Measurements from ENCODE around the gene TEAD1.

Gene TEAD1

DNA sequence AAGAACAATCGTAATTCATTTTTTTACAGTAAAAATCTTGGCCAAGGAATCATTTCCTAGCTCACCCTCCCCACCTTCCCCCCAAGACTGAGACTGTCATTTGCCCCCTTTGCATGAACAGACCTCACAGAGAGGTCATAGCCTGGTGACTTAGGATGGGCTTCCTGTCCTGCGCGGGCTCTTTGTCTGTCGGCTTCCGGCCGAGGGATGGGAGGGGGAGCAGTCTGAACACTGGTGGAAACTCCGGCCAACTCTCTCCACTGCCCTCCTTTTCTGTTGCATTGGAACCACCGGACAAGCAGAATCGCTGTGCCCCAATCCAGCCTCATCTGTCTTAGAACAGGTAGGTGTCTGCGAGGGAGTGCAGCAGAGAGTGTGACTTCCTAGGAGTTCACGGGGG, 41.7 kb downstream of the TEAD1 start:
- no peak for DNase-seq

- no peak for DNase-seq
Observed at GRCh38 chr11:12716816-12717215, 42.6 kb downstream of the TEAD1 start.

DNA sequence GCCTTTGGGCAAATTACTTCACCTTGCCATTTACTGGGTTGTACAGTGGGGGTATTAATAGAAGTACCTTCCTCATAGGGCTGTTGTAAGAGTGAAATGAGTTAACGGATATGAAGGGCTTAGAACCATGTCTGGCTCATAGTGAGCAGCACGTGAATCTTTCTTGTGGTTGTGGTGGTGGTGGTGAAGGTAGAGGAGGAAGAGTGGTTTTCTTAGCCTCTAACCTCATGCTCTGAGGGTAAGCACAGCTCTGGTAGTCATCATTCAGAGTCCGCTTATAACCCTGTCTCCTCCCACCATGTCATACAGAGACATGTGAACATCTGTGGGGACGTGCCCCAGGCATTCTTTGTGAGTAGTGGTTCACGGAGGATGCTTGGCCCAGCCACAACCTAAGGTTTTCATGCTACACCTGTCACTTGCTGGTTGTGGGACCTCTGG, 43.6 kb downstream of the TEAD1 start:
- no peak for DNase-seq

DNA sequence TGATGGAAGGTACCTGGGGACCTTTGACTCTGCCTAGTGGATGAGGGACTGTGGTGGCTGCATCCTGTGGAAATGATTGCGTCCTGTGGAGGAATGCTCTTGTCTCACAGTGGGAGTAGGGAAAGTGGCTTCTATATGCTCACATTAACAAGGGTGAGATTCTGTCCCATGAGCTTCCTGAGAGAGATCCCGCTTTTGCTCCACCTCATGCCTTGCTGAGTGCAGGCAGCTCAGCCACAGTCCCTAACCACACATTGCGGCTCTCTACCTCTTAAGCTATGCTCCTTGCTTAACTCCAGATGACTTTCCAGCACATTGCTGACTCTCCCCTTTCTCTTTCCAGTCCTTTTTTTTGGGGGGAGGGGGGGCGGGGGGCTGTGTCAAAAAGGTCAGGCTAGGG, 45.0 kb downstream of the TEAD1 start:
- DNase-seq, result no peak

DNA sequence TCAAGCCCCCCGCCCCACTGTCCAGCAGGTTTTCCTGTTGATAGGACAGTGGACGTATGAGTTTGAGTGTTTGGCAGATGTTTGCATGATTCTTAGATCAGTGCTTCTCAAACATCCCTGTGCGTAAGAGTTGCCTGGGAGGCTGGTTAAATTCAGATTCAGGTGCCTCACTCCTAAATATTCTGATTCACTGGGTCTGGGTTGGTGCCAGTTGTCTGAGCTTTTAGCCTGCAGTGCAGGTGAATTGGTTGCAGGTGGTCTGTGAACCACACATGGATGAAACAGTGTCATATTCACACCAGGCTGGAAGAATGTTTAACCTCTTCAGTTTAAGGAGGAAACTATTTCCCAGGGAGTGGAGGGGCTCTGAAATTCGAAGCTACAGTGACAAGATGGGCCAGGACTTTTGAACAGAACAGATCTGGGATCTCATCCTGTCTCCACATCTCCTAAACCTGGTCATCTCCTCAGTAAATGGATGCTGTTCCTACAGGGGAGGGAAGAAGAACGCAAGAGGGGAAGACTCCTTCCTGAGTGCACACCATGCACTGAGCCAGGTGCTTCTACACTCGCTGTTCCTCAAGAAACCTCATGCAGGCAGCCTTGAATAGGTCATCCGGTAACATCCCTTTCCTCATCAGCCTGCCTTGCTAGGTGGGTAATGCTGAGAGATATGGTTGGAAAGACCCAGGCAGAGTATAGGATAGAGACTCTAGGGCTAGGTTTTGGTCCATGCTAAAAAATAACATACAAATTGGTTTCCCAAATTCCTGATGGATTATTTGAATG, 47.8 kb downstream of the TEAD1 start:
- no peak for DNase-seq

- DNase-seq, result no peak
Observed at GRCh38 chr11:12723421-12724300, 49.4 kb downstream of the TEAD1 start.

GRCh38 chr11:12724301-12725054, 50.3 kb downstream of the TEAD1 start:
- DNase-seq, result no peak

GRCh38 chr11:12725055-12725862, 51.0 kb downstream of the TEAD1 start:
- no peak for DNase-seq

DNA sequence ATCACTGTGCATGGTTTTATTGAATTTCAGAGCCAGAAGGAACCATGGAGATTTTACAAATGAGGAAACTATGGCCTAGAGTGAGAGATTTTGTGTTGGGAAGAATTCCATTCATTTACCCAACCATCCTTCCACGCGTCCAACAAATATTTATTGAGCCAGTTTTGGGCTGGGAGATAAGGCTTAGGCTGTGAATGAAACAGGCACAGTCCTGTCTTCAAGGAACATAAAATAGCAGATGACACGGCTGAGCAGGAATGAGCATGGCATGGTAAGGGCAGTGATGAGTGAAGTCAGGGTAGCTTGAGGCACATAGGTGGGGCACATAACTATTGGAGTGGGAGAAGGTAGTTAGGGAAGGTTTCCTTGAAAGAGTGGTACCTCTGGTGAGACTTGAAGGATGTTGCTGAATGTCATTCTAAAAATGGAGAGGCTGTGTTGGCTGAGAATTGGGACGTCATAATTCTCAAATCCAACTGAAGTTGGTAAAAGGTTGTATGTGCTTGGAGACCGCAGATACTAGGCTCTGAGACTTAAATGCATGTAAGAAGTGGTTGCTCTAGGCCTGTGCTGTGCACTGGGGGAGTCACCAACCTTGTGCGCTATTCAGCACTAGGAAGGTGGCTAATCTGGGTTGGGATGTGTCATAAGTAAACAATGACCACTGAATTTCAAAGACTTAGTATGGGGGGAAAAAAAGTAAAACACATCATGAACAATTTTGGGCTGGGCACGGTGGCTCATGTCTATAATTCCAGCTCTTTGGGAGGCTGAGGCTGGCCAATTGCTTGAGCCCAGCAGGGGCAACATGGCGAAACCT, 51.9 kb downstream of the TEAD1 start:
- DNase-seq, result no peak

DNA sequence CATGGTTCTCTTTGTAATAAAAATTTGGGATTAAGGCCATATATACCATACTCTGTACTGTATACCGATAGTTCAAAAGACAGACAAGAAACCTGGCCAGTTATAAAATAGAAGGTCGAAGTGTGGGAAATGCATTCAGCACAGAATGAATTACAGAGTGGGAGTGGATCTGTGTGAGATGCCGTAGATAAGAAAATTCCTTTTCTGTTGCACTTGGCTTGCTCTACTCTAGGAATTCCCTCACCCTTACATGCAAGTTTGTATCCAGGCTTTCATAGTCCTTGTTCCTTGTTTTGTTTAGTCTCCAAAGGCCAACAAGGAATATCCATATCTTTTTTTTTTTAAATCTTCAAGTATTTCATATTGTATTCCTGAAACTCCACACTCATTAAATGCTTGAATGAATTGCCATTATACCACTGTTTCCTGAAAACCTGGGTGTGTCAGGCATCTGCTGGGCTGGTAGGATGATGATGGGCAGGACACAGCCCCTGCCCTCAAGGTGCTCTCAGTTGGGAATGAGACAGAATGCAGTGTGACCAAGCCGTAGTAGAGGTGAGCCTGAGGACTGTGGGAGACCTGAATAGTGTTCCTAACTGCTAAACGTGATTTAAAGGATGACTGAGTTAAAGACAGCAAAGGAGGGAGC, 53.5 kb downstream of the TEAD1 start:
- no peak for DNase-seq

- DNase-seq, result no peak
Observed at GRCh38 chr11:12728417-12728816, 54.2 kb downstream of the TEAD1 start.

DNA sequence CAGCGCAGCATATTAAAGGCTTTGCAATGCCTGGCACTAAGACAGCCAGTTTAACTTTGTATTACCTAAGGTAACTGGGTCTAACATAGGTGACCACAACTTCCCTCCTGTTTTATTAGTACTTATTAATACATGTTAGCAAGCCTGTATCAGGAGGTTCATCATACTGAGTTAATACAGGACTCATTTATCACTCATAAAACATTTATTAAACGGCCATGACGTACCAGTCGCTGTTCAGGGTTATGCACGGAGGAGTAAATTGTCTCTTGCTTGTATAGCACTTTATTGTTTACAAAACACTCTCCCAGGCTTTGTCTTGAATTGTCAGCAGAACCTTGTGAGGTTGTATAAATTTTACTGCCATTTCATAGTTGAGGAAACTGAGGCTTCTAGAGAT, 55.7 kb downstream of the TEAD1 start:
- DNase-seq, result no peak

GRCh38 chr11:12731841-12732336, 57.7 kb downstream of the TEAD1 start:
- no peak for DNase-seq

GRCh38 chr11:12733091-12733490, 58.9 kb downstream of the TEAD1 start:
- DNase-seq, result no peak

DNA sequence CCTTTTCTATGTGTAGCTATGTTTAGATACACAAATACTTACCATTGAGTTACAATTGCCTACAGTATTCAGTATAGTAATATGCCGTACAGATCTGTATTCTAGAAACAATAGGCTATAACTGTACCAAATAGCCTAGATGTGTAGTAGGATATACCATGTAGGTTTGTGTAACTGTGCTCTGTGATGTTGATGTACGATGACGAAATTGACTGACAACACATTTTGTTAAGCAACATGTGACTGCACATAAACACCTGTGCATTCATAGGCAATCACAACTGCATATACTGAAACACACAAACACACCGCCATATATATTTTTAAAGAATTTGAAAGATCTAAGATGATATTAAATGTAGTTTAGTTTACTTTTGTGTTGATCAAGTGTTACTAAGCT, 60.4 kb downstream of the TEAD1 start:
- DNase-seq, result no peak

DNA sequence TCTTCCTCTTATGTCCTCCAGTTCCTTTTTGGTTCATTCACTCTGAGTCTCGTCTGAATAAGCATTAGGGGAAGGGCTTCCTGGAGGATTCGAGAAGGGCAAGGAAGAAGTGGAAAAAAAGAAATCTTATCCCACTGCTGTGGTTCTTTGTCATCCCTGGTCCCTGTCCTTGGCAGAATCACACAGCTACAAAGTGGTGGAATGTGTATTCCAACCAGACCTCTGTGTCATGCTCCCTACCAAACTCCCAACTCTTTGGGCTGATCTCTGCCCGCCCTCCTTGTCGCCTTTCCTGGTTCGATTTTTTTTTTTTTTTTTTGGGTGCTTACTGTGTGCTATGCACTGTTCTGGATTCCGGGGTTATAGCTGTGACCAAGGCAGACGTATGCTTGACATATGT, 61.0 kb downstream of the TEAD1 start:
- no peak for DNase-seq

GRCh38 chr11:12737024-12737423, 62.8 kb downstream of the TEAD1 start:
- no peak for DNase-seq

- no peak for DNase-seq
Observed at GRCh38 chr11:12741671-12742216, 67.5 kb downstream of the TEAD1 start.

GRCh38 chr11:12743834-12744449, 69.7 kb downstream of the TEAD1 start:
- DNase-seq, result no peak

Measured in Kasumi-1 (cell line).